HepG2 (cell line): ENCODE results near the gene ASXL1. TPM values are rescaled to one million over a fixed set of nuclear protein-coding genes. Genes with fewer than 3 reads are reported as not detected.

ENCODE experiments used
- ASH2L ChIP-seq: fragments of 300-600, 200-600 bp; sonication (generic); IDR thresholded peaks from 2 replicates; pipeline ENCODE4 v1.7.0; 2017; ENCODE audit warnings: low read depth, mild to moderate bottlenecking, moderate library complexity, mixed read lengths, low read length; ENCODE audit not compliant: insufficient read length
- GABPA ChIP-seq, 2 experiments: IDR thresholded peaks; 2 replicates each; pipeline ENCODE4 v1.6.1; 2011 to 2016; ENCODE audit warnings: low read depth in 2 of 2, low read length in 1 of 2, missing biosample characterization in 1 of 2, missing genetic modification characterization in 1 of 2
- GFI1 ChIP-seq: sonication (generic); formaldehyde crosslinking; IDR thresholded peaks from 2 replicates; pipeline ENCODE4 v1.5.0; 2020; ENCODE audit warnings: missing genetic modification reagents, mild to moderate bottlenecking, borderline replicate concordance
- HNRNPH1 ChIP-seq: fragments of 200-400 bp; formaldehyde crosslinking; optimal IDR thresholded peaks from 2 replicates; pipeline ENCODE3; 2017; ENCODE audit warnings: mild to moderate bottlenecking, low read depth, low read length
- HOXD1 ChIP-seq: sonication (generic); formaldehyde crosslinking; IDR thresholded peaks from 2 replicates; pipeline ENCODE4 v1.5.0; 2020; ENCODE audit warnings: missing genetic modification reagents
- JUNB ChIP-seq: sonication (generic); formaldehyde crosslinking; IDR thresholded peaks from 2 replicates; pipeline ENCODE4 v1.8.0; 2022; ENCODE audit warnings: missing genetic modification reagents, mild to moderate bottlenecking, borderline replicate concordance
- MTA1 ChIP-seq: sonication (generic); formaldehyde crosslinking; IDR thresholded peaks from 2 replicates; pipeline ENCODE4 v1.4.0; 2020; ENCODE audit warnings: missing genetic modification reagents, mild to moderate bottlenecking, borderline replicate concordance
- SKI ChIP-seq: fragments of 450-650 bp; IDR thresholded peaks from one replicate; pipeline ENCODE4 v1.6.1; 2018; ENCODE audit warnings: mild to moderate bottlenecking; ENCODE audit not compliant: partially characterized antibody
- ZBTB4 ChIP-seq: sonication (generic); formaldehyde crosslinking; IDR thresholded peaks from 2 replicates; pipeline ENCODE4 v1.4.0; 2020; ENCODE audit warnings: missing genetic modification reagents, mild to moderate bottlenecking, borderline replicate concordance
- ZHX2 ChIP-seq, 2 experiments: sonication (generic) in 1 of 2; formaldehyde crosslinking in 1 of 2; IDR thresholded peaks; 2 replicates each; pipeline versions ENCODE4 v1.6.1 to v1.9.0; 2014 to 2022; ENCODE audit warnings: antibody characterized with exemption in 1 of 2, borderline replicate concordance in 1 of 2, inconsistent platforms in 1 of 2, low read depth in 1 of 2, missing genetic modification reagents in 1 of 2
- ZNF275 ChIP-seq: sonication (generic); formaldehyde crosslinking; IDR thresholded peaks from 2 replicates; pipeline ENCODE4 v1.8.0; 2022; ENCODE audit warnings: missing genetic modification reagents, mild to moderate bottlenecking, inconsistent platforms, borderline replicate concordance
- ZNF3 ChIP-seq: IDR thresholded peaks from 2 replicates; pipeline ENCODE4 v1.7.0; 2017; ENCODE audit warnings: inconsistent platforms
- ZNF362 ChIP-seq: sonication (generic); formaldehyde crosslinking; IDR thresholded peaks from 2 replicates; pipeline ENCODE4 v1.4.0; 2020; ENCODE audit warnings: missing genetic modification reagents, mild to moderate bottlenecking, borderline replicate concordance
- polyA plus RNA-seq, 8 experiments: library from polyadenylated mRNA; depleted of rRNA in 3 of 8; stranded (reverse) in 7 of 8; unstranded in 1 of 8; fragments of >200 nt; fragmentation: Illumina TruSeq in 4 of 8; extraction: Trizol in 4 of 8; gene quantifications; 2 replicates each; pipeline versions ENCODE4 v1.2.1 to v1.2.3, GENCODE V29; 2011 to 2016; ENCODE audit warnings: low read depth in 4 of 8, missing spikeins in 1 of 8, mixed read lengths in 1 of 8; ENCODE audit not compliant: insufficient read depth in 1 of 8
- total RNA-seq, 5 experiments: library from RNA; depleted of rRNA; stranded (reverse); fragments of >200 nt; fragmentation: Illumina TruSeq; extraction: Trizol; gene quantifications; 2 replicates each; pipeline ENCODE4 v1.2.3, GENCODE V29; 2016; ENCODE audit warnings: low read depth in 1 of 5

Gene ASXL1
- total and polyA plus RNA-seq, 2 of the 13 experiments (the other 11 are each of a cell fraction or from before 2014, with no cell fraction given) = 62.1 to 74.8 TPM

GRCh38 chr20:32465092-32465900, 107.2 kb downstream of the ASXL1 start (continued):
- TF ChIP-seq ZHX2 (IDR thresholded peaks at IDR 0.05; ENCODE audit: low read depth) = peak; percentile 70
- TF ChIP-seq ZHX2 (CRISPR knock-in tag; IDR thresholded peaks at IDR 0.05; ENCODE audit: borderline replicate concordance) = no peak
- no peak; the same call in 1 of the 2 replicates for TF ChIP-seq ZNF3
- TF ChIP-seq ZNF275 (CRISPR knock-in tag) = no peak; the same call in 1 of the 2 replicates
- TF ChIP-seq SKI = peak; percentile 93
- TF ChIP-seq MTA1 (CRISPR knock-in tag) = peak; percentile 98
- TF ChIP-seq GFI1 (CRISPR knock-in tag) = peak; percentile 82; the same call in 1 of the 2 replicates
- peak; percentile 76 for TF ChIP-seq ZBTB4 (CRISPR knock-in tag)
- no peak for TF ChIP-seq HOXD1
- TF ChIP-seq JUNB = no peak
- peak; percentile 78 for TF ChIP-seq ASH2L
- no peak; the same call in 1 of the 2 replicates for TF ChIP-seq ZNF362
- no peak for TF ChIP-seq HNRNPH1
- TF ChIP-seq GABPA (IDR thresholded peaks at IDR 0.05; ENCODE audit: low read depth, low read length) = peak; percentile 71
- TF ChIP-seq GABPA (CRISPR knock-in tag; IDR thresholded peaks at IDR 0.05; ENCODE audit: low read depth) = peak; percentile 93
